Mucosa of descending colon (tissue), 3 donors: ENCODE results near the gene PEAK3. TPM values are rescaled to one million over a fixed set of nuclear protein-coding genes. Genes with fewer than 3 reads are reported as not detected.

Experiments
- ATAC-seq: fragments of 200-7000 bp; cut with Tn5 transposase; one replicate; pipeline ENCODE4 v1.9.1; 2020; ENCODE audit warnings: mild to moderate bottlenecking, moderate library complexity
- DNase-seq, 3 donors: peaks; one replicate each; pipeline ENCODE4 v3.0.0-alpha.2; 2020
- H3K36me3 ChIP-seq: fragments of 200-600 bp; one replicate; pipeline ENCODE4 v1.8.0; 2021; ENCODE audit warnings: low read depth, mild to moderate bottlenecking
- H3K4me1 ChIP-seq: fragments of 200-600 bp; one replicate; pipeline ENCODE4 v1.8.0; 2021; ENCODE audit warnings: low read depth, mild to moderate bottlenecking
- H3K4me3 ChIP-seq: fragments of 200-600 bp; one replicate; pipeline ENCODE4 v1.8.0; 2021; ENCODE audit warnings: mild to moderate bottlenecking
- H3K9me3 ChIP-seq: fragments of 200-600 bp; one replicate; pipeline ENCODE4 v1.8.0; 2021; ENCODE audit warnings: mild to moderate bottlenecking
- intact Hi-C, 2 donors: fragments of 100-400 bp; cut with DNase I in 1 of 2; cut with micrococcal nuclease in 1 of 2; formaldehyde crosslinking; loops; one replicate each; pipeline versions ENCODE4 v1.11.0 to v1.11.1; 2022; cut with DNase I, micrococcal nuclease
- total RNA-seq, 3 donors: library from RNA; stranded (reverse); fragmentation: NEBNext Ultra II Directional in 2 of 3; extraction: Animal tissue kit (Norgen Biotek cat#: 25700) in 2 of 3; gene quantifications; one replicate each; pipeline versions ENCODE4 v1.2.1 to v1.2.4, GENCODE V29; 2021 to 2023
- TF ChIP-seq, protein P1 (sequence below): fragments of 200-600 bp; IDR thresholded peaks from one replicate; pipeline ENCODE4 v1.8.0; 2022; ENCODE audit warnings: antibody characterized with exemption, mild to moderate bottlenecking
- donor health status: DM: no; HTN: no; CAD: no; lungs with moderate emphysema.
- donor health status: DM: no; HTN: no; CAD: no.
- donor health status: DM: no; HTN: yes; CAD: no.

Gene PEAK3
- total RNA-seq, 3 donors from 2014 or later, result 0.29 to 1.4 (median 1.1) TPM

GRCh38 chr19:2315121-2315817, 33.3 kb upstream of the PEAK3 start:
- intact Hi-C loops, result no loop called here
- no peaks in the 10 kb centered on the region for H3K4me1 ChIP-seq
- H3K36me3 ChIP-seq, result no peaks in the 10 kb centered on the region
- DNase-seq (no peak), ATAC-seq (no peak)
- H3K9me3 ChIP-seq, result peaks cover 3% of the 10 kb centered on the region
- no peak overlapping the region for H3K4me3 ChIP-seq
- TF ChIP-seq, protein P1, sequence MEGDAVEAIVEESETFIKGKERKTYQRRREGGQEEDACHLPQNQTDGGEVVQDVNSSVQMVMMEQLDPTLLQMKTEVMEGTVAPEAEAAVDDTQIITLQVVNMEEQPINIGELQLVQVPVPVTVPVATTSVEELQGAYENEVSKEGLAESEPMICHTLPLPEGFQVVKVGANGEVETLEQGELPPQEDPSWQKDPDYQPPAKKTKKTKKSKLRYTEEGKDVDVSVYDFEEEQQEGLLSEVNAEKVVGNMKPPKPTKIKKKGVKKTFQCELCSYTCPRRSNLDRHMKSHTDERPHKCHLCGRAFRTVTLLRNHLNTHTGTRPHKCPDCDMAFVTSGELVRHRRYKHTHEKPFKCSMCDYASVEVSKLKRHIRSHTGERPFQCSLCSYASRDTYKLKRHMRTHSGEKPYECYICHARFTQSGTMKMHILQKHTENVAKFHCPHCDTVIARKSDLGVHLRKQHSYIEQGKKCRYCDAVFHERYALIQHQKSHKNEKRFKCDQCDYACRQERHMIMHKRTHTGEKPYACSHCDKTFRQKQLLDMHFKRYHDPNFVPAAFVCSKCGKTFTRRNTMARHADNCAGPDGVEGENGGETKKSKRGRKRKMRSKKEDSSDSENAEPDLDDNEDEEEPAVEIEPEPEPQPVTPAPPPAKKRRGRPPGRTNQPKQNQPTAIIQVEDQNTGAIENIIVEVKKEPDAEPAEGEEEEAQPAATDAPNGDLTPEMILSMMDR, result no peak

DNA sequence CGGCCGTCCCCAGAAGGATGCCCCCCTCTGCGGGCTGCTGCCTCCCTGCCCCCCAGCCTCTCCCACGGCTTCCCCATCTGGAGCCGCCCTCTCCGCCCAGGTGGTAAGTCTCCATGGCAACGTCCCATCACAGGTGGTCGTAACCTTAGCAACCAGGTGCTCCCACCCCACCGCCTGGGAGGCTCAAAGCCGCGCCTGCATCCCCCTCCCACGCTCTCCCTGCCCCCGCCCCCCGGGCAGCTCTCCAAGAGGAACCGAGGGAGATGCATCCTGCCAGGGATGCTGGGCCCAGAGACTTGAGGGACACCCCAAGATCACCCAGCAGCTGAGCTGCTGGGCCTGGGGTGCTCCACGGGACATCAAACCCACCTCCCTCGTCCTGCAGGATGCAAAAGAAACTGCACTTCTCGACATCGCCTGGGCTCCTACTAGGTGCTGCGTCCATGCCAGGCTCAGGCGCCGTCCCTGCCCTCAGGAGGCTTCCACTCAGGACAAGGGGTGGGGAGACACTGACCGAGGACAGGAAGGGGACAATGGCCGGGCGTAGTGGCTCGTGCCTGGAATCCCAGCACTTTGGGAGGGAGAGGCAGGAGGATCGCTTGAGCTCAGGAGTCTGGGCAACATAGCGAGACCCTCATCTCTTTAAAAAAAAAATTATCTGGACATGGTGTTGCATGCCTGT, 31.0 kb upstream of the PEAK3 start:
- Histone ChIP-seq H3K4me1 (no peaks in the 10 kb centered on the region), H3K4me3 (no peak overlapping the region), H3K36me3 (no peaks in the 10 kb centered on the region), H3K9me3 (peaks cover 3% of the 10 kb centered on the region)
- intact Hi-C loops, result no loop called here
- DNase-seq (no peak), ATAC-seq (no peak)
- TF ChIP-seq, protein P1, result no peak

DNA sequence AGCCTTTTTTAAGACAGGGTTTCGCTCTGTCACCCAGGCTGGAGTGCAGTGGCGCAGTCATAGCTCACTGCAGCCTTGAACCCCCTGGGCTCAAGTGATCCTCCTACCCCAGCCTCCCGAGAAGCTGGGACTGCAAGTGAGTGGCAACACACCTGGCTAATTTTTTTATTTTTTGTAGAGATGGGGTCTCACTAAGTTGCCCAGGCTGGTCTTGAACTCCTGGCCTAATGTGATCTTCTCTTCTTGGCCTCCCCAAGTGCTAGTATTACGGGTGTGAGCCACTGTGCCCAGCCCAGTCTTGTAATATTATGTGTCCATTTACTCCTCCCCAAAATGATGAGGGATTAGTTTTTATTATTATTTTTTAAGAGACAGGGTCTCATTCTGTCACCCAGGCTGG, 29.1 kb upstream of the PEAK3 start:
- DNase-seq (no peak), ATAC-seq (no peak)
- Histone ChIP-seq H3K4me1 (no peaks in the 10 kb centered on the region), H3K4me3 (no peak overlapping the region), H3K36me3 (no peaks in the 10 kb centered on the region), H3K9me3 (peaks cover 3% of the 10 kb centered on the region)
- TF ChIP-seq, protein P1, result no peak
- intact Hi-C loops, result no loop called here

- TF ChIP-seq, protein P1, result no peak
- DNase-seq, result no peak
- H3K4me1 ChIP-seq, result no peaks in the 10 kb centered on the region
- H3K9me3 ChIP-seq, result peaks cover 2% of the 10 kb centered on the region
- intact Hi-C loops, result no loop called here
- no peak for ATAC-seq
- H3K36me3 ChIP-seq, result no peaks in the 10 kb centered on the region
- no peak overlapping the region for H3K4me3 ChIP-seq
These were observed 27.9 kb upstream of the PEAK3 start for GRCh38 chr19:2309734-2310362.

DNA sequence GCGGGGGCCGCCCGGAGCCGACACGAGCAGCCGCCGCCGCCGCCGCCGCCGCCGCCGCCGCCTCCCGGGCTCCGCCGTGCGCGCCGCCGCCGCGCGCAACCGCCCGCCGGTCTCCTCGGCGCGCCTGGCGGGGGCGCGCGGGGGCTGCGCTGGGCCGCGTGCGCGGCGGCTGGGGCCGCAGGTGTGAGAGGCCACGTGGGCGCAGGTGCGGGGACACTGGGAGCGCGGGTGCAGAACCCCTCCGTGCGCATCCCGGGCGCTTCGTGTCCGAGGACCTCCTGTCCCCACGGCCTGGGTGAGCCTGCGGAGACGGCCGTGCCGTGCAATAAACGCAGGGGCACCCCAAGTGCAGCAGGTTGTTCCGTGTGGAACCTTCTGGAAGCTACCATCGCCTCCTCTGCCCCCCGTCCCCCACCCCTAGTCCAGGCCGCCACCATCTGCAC, 26.2 kb upstream of the PEAK3 start, which contains the start of gene LINGO3:
TSS of gene LINGO3 (minus strand) at position 41 of the 443 bp plus-strand sequence. CDS start 16,378 bp downstream, outside the sequence.
- Histone ChIP-seq H3K9me3 (no peaks in the 10 kb centered on the region), H3K4me3 (no peak within 1 kb of the TSS), H3K4me1 (no peaks in the 10 kb centered on the region), H3K36me3 (no peaks in the 10 kb centered on the region)
- intact Hi-C loops, result no loop called here
- DNase-seq, result no peak
- peak; percentile 26 for ATAC-seq
- TF ChIP-seq, protein P1, result no peak
